Mucosa of rectum (tissue), 2 donors: ENCODE data around the gene KPNA1.

Experiments used
- H3K27ac ChIP-seq, 2 donors: one replicate each; pipeline ENCODE4 v1.7.0; 2013; ENCODE audit warnings: inconsistent platforms in 2 of 2, low read depth in 2 of 2, low read length in 2 of 2
- H3K27me3 ChIP-seq, 2 donors: one replicate each; pipeline ENCODE4 v1.7.0; 2013; ENCODE audit warnings: low read length in 2 of 2; ENCODE audit not compliant: control insufficient read depth in 2 of 2, insufficient read depth in 2 of 2
- H3K36me3 ChIP-seq, 2 donors: one replicate each; pipeline ENCODE4 v1.7.0; 2013; ENCODE audit warnings: low read length in 2 of 2; ENCODE audit not compliant: control insufficient read depth in 2 of 2, insufficient read depth in 2 of 2
- H3K4me1 ChIP-seq, 2 donors: one replicate each; pipeline ENCODE4 v1.7.0; 2013; ENCODE audit warnings: low read length in 2 of 2, mild to moderate bottlenecking in 1 of 2; ENCODE audit not compliant: control insufficient read depth in 2 of 2, insufficient read depth in 2 of 2
- H3K4me3 ChIP-seq, 2 donors: one replicate each; pipeline ENCODE4 v1.7.0; 2013; ENCODE audit warnings: low read length in 2 of 2
- H3K9ac ChIP-seq, 2 donors: one replicate each; pipeline ENCODE4 v1.7.0; 2013; ENCODE audit warnings: low read length in 2 of 2, low read depth in 1 of 2, mild to moderate bottlenecking in 1 of 2
- H3K9me3 ChIP-seq, 2 donors: one replicate each; pipeline ENCODE4 v1.7.0; 2013; ENCODE audit warnings: low read length in 2 of 2; ENCODE audit not compliant: control insufficient read depth in 2 of 2
- donor health status: healthy.
- donor health status: Normal muscosa, but diverticular disease.

KPNA1 gene

DNA sequence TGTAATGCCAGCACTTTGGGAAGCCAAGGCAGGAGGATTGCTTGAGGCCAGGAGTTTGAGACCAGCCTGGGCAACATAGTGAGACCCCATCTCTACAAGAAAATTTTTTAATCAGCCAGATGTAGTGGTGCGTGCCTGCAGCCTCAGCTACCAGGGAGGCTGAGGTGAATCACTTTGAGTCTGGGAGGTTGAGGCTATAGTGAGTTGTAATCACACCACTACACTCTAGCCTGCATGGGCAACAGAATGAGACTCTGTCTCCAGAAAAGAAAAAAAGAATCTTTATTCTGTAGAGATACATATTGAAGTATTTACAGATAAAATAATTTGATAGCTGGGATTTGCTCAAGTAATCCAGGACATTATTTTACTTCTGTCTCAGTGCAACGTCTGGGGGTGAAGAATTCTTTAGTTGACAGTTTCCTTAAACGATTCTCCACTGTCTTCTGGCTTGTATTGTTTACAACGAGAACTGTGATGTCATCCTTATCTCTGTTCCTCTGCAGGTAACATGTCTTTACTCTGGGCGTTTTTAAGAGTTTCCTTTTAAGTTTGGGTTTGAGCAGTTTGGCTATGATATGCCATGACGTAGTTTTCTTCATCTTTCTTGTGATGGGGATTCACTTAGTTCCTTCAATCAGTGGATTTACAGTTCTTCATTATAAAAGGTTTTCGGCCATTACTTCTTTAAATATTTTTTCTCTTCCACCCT, 26.3 kb downstream of the KPNA1 start:
- Histone ChIP-seq H3K9me3 (no peaks in the 10 kb centered on the region), H3K27me3 (no peaks in the 10 kb centered on the region), H3K4me3 (no peak overlapping the region), H3K4me1 (no peaks in the 10 kb centered on the region), H3K36me3 (peaks cover 5 to 7% of the 10 kb centered on the region in 2 donors), H3K27ac (no peak overlapping the region), H3K9ac (no peak overlapping the region)

- H3K9me3 ChIP-seq = no peaks in the 10 kb centered on the region
- no peak overlapping the region for H3K9ac ChIP-seq
- no peak overlapping the region for H3K27ac ChIP-seq
These were observed 29.8 kb downstream of the KPNA1 start for GRCh38 chr3:122484985-122485384.

GRCh38 chr3:122481390-122481789, 33.3 kb downstream of the KPNA1 start:
- Histone ChIP-seq H3K27ac (no peak overlapping the region), H3K36me3 (no peaks in the 10 kb centered on the region), H3K4me1 (no peaks in the 10 kb centered on the region), H3K9me3 (no peaks in the 10 kb centered on the region), H3K27me3 (no peaks in the 10 kb centered on the region), H3K9ac (no peak overlapping the region), H3K4me3 (no peak overlapping the region)

More at GRCh38 chr3:122484985-122485384, 29.8 kb downstream of the KPNA1 start:
- Histone ChIP-seq H3K4me1 (no peaks in the 10 kb centered on the region), H3K36me3 (no peaks in the 10 kb centered on the region), H3K27me3 (no peaks in the 10 kb centered on the region), H3K4me3 (no peak overlapping the region)

DNA sequence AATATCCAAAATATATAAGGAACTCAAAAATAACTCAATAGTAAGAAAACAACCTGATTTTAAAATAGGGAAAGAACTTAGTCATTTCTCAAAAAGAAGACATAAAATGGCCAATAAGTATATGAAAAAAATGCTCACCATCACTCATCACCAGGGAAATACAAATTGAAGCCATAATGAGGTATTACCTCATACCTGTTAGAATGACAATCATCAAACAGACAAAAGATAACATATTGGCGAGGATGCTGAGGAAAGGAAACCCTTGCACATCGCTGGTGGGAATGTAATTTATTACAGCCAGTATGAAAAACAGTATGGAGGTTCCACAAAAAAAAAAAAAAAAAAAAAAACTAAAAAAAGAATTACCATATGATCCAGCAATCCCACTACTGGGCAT, 38.2 kb downstream of the KPNA1 start:
- Histone ChIP-seq H3K9me3 (no peaks in the 10 kb centered on the region), H3K9ac (no peak overlapping the region), H3K27ac (no peak overlapping the region), H3K36me3 (no peaks in the 10 kb centered on the region), H3K27me3 (no peaks in the 10 kb centered on the region), H3K4me1 (no peaks in the 10 kb centered on the region), H3K4me3 (no peak overlapping the region)

DNA sequence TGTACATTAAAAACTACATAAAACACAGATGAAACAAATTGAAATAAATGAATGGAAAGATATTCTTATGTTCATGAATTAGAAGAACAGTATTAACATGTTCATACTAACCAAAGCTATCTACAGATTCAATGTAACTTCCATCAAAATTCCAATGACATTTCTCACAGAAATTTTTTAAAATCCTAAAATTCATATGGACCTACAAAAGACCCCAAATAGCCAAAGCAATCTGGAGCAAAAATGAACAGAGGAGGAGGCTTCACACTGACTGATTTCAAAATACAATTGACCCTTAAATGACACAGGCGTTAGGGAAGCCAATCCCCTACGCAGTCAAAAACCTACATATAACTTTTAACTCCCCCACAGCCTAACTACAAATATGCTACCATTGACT, 39.4 kb downstream of the KPNA1 start:
- H3K9me3 ChIP-seq = no peaks in the 10 kb centered on the region
- H3K27ac ChIP-seq = no peak overlapping the region
- H3K36me3 ChIP-seq = no peaks in the 10 kb centered on the region
- no peaks in the 10 kb centered on the region for H3K4me1 ChIP-seq
- H3K27me3 ChIP-seq = no peaks in the 10 kb centered on the region
- H3K9ac ChIP-seq = no peak overlapping the region
- no peak overlapping the region for H3K4me3 ChIP-seq

- H3K9ac ChIP-seq = no peak overlapping the region
- H3K27me3 ChIP-seq = no peaks in the 10 kb centered on the region
- no peak overlapping the region for H3K27ac ChIP-seq
- no peak overlapping the region for H3K4me3 ChIP-seq
- no peaks in the 10 kb centered on the region for H3K4me1 ChIP-seq
- H3K36me3 ChIP-seq = peaks cover 0 to 7% of the 10 kb centered on the region in 2 donors
- H3K9me3 ChIP-seq = no peaks in the 10 kb centered on the region
These were observed 45.1 kb downstream of the KPNA1 start for GRCh38 chr3:122469659-122470058.

GRCh38 chr3:122468896-122469533, 45.7 kb downstream of the KPNA1 start:
- Histone ChIP-seq H3K4me3 (no peak overlapping the region), H3K27me3 (no peaks in the 10 kb centered on the region), H3K27ac (no peak overlapping the region), H3K9me3 (no peaks in the 10 kb centered on the region), H3K36me3 (peaks cover 0 to 7% of the 10 kb centered on the region in 2 donors), H3K4me1 (no peaks in the 10 kb centered on the region), H3K9ac (no peak overlapping the region)

- no peaks in the 10 kb centered on the region for H3K4me1 ChIP-seq
- peaks cover 6 to 8% of the 10 kb centered on the region in 2 donors for H3K36me3 ChIP-seq
- no peak overlapping the region for H3K27ac ChIP-seq
- H3K4me3 ChIP-seq = no peak overlapping the region
- H3K9ac ChIP-seq = no peak overlapping the region
- H3K27me3 ChIP-seq = no peaks in the 10 kb centered on the region
- H3K9me3 ChIP-seq = no peaks in the 10 kb centered on the region
These were observed 48.0 kb downstream of the KPNA1 start for GRCh38 chr3:122466701-122467240.

DNA sequence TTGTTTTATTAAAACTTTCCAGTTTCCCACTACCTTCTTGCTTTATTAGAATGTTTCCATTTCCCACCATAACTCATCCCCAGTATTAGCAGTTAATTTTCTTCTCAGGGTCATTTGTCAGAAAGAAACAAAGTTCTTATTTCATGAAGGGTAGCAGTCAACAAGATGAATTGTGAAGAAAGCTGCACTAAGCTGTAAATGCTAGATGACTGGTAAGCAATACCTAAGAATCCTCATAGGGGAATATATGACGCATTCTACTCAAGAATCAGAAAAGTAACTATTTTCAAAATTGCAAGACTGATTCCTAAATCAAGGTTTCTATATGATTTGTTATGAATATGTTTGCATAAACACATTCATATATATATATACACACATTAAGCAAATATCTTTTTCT, 50.1 kb downstream of the KPNA1 start:
- Histone ChIP-seq H3K9me3 (no peaks in the 10 kb centered on the region), H3K4me1 (no peaks in the 10 kb centered on the region), H3K27me3 (no peaks in the 10 kb centered on the region), H3K27ac (no peak overlapping the region), H3K36me3 (peaks cover 6 to 12% of the 10 kb centered on the region in 2 donors), H3K4me3 (no peak overlapping the region), H3K9ac (no peak overlapping the region)

GRCh38 chr3:122462406-122462805, 52.3 kb downstream of the KPNA1 start:
- Histone ChIP-seq H3K4me3 (no peak overlapping the region), H3K27ac (no peak overlapping the region), H3K9me3 (no peaks in the 10 kb centered on the region), H3K27me3 (no peaks in the 10 kb centered on the region), H3K4me1 (no peaks in the 10 kb centered on the region), H3K36me3 (peaks cover 16 to 26% of the 10 kb centered on the region in 2 donors), H3K9ac (no peak overlapping the region)
